Effector memory CD4-positive, alpha-beta T cell (primary cell): ENCODE data around the gene DDX41.

ENCODE experiments used
- DNase-seq, 3 donors: peaks; one replicate each; pipeline ENCODE4 v3.0.0-alpha.2; 2020
- H3K27ac ChIP-seq: 2 replicates; pipeline ENCODE4 v1.7.0; 2013; ENCODE audit warnings: mild to moderate bottlenecking, low read length, moderate library complexity; ENCODE audit not compliant: insufficient read depth, poor library complexity, severe bottlenecking
- H3K27me3 ChIP-seq: replicated peaks from 2 replicates; pipeline ENCODE4 v1.7.0; 2013; ENCODE audit warnings: mild to moderate bottlenecking, low read length; ENCODE audit not compliant: insufficient read depth, control insufficient read depth, poor library complexity, severe bottlenecking
- H3K36me3 ChIP-seq: 2 replicates; pipeline ENCODE4 v1.7.0; 2013; ENCODE audit warnings: mild to moderate bottlenecking, low read length, moderate library complexity; ENCODE audit not compliant: control insufficient read depth, insufficient read depth
- H3K4me1 ChIP-seq: 2 replicates; pipeline ENCODE4 v1.7.0; 2013; ENCODE audit warnings: low read length, mild to moderate bottlenecking; ENCODE audit not compliant: control insufficient read depth, insufficient read depth, poor library complexity, severe bottlenecking
- H3K4me3 ChIP-seq: 2 replicates; pipeline ENCODE4 v1.7.0; 2013; ENCODE audit warnings: low read length, low read depth, mild to moderate bottlenecking; ENCODE audit not compliant: insufficient read depth, poor library complexity, severe bottlenecking
- H3K9me3 ChIP-seq: 2 replicates; pipeline ENCODE4 v1.7.0; 2013; ENCODE audit warnings: mild to moderate bottlenecking, low read length, moderate library complexity; ENCODE audit not compliant: control insufficient read depth

DDX41 gene

GRCh38 chr5:177508221-177508611 is 8.5 kb downstream of the DDX41 start:
- Histone ChIP-seq H3K9me3 (no peaks in the 10 kb centered on the region), H3K4me3 (no peak overlapping the region), H3K27me3 (no peaks in the 10 kb centered on the region), H3K27ac (no peak overlapping the region), H3K4me1 (no peaks in the 10 kb centered on the region), H3K36me3 (peaks cover 30% of the 10 kb centered on the region)
- no peak for DNase-seq

GRCh38 chr5:177507596-177508220 is 9.1 kb downstream of the DDX41 start:
- H3K9me3 ChIP-seq, result no peaks in the 10 kb centered on the region
- no peak overlapping the region for H3K27ac ChIP-seq
- H3K27me3 ChIP-seq, result no peaks in the 10 kb centered on the region
- no peaks in the 10 kb centered on the region for H3K4me1 ChIP-seq
- no peak overlapping the region for H3K4me3 ChIP-seq
- peaks cover 25% of the 10 kb centered on the region for H3K36me3 ChIP-seq
- no peak for DNase-seq

DNA sequence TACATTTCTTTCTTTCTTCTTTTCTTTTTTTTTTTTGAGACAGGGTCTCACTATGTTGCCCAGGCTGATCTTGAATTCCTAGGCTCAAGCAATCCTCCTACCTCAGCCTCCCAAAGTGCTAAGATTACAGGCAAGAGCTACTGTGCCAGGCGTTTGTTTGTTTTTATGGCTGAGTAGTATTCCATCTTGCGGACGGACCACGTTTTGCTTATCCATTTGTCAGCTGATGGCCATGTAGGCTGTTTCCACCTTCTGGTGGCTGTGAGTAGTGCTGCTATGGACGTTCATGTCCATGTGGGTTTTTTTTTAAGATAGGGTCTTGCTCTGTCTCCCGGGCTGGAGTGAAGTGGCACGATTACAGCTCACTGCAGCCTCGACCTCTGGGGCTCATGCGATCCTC is 9.6 kb downstream of the DDX41 start:
- Histone ChIP-seq H3K27me3 (no peaks in the 10 kb centered on the region), H3K4me3 (no peak overlapping the region), H3K4me1 (no peaks in the 10 kb centered on the region), H3K27ac (no peak overlapping the region), H3K36me3 (peaks cover 20% of the 10 kb centered on the region), H3K9me3 (no peaks in the 10 kb centered on the region)
- no peak for DNase-seq

DNA sequence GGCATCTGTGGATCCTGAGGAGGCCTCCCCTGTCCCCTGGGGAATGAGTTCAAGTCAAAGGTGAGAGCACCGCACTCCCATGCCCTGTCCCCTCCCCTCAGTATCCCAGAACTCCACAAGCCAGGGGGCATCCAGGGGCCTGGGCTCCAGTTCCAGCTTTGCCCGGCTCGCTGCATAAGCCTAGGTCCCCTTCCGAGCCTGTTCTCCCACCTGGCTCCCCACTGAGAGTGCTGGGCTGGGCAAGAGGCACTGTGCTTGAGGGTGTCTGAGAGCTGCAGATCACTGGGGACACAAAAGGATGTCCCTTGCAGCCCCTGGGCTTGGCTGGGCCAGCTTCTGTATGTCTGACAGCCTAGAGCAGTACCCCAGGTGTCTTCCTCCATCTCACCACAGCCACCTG is 11.7 kb downstream of the DDX41 start:
- Histone ChIP-seq H3K27ac (no peak overlapping the region), H3K36me3 (no peaks in the 10 kb centered on the region), H3K9me3 (no peaks in the 10 kb centered on the region), H3K27me3 (no peaks in the 10 kb centered on the region), H3K4me3 (no peak overlapping the region), H3K4me1 (peaks cover 4% of the 10 kb centered on the region)
- no peak for DNase-seq

DNA sequence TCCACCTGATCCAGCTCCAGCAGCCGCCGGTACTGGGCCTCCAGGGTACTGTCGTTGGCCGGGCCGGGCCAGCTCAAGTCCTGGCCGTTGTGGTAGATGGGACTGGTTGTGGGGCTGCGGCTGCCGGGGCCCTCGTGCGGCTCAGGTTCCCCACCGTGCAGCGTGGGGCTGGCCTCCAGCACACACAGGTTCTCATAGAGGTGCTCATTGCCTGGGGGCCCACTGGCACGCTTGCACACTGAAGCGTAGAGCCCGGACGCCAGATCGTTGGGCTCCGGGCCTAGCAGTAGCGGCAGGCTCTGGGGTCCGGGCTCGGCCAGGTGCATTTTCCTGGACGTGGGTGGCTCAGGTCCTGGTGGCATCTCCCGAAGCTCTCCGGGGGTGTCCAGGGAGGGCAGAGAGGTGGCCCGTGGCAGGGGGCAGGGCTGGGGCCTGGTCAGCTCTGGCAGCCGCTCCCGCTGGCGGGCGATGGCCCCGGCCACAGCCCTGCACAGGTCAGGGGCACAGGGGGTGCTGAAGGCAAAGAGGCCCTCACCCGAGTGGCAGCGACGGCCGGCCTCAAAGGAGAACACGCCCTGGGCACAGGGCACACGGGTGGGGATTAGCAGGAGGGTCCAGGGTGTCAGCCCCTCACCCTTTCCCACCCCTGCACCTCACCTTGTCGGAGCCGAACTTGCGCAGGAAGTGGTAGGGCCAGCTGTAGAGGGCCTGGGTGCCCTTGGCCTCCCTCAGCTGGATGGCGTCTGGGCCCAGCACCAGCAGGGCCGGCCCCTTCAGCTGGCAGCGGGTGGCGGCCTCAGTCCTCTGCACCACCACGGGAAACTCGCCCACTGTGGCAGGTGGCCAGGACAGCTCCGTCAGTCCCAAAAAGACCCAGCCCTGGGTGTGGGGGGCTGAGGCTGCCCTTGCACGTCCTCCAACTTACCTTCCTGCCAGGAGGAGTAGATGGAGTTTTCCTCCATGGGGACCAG is 12.4 kb downstream of the DDX41 start:
- Histone ChIP-seq H3K36me3 (no peaks in the 10 kb centered on the region), H3K27me3 (no peaks in the 10 kb centered on the region), H3K4me1 (peaks cover 4% of the 10 kb centered on the region), H3K4me3 (no peak overlapping the region), H3K9me3 (no peaks in the 10 kb centered on the region), H3K27ac (no peak overlapping the region)
- DNase-seq, result no peak

DNA sequence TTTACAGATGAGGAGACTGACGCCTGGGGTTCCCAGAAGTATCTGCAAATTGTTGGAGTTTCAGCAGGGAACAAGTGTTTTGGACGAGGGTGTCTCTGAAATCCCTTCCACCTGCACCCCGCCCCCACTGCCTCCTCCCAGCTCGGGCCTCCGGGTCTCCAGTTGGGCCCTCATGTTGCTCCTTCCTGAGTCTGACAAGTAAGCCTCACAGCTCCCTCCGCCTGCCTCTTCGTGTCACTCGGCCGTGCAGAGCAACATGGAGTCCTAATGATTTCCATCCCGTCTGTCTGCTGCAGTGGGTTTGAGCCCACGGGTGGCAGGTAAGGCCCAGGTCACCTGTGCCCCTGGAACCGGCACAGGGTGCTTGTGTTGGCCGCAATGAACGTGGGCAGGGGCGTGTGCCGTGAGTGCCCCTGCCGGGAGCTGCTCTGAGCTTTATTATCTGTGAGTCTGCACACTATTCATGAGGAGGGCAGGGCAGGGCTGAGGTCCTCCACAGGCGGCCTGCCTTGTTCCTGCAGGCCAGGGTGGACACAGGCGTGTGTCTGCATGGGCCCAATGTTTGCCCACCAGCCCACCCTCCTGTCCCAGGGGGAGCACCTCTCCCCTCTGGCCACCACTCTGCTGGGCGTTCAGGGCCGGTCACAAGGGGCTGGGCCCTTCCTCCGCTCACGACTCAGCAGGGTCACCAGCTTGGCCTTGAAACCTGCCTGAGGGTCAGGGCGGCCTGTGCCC is 13.2 kb downstream of the DDX41 start:
- H3K9me3 ChIP-seq, result no peaks in the 10 kb centered on the region

DNA sequence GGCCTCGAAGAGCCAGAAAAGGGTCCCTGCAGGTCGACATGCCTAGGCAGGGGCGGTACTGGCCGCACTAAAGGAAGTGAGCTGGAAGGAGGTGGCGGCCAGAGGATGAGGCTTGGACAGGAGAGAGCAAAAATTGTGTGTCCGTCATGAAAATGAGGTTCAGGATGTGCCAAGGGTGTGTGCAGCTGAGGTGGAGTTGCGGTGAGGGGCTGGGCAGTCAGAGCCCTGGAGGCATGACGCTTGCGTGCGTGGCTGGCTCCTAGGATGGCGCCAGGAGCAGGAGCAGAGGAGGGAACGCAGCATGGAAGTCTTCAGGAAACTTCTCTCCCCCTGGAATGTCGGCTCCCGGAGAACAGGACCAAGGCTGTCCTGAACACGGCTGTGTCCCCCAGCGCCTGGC is 13.9 kb downstream of the DDX41 start:
- H3K27ac ChIP-seq, result no peak overlapping the region
- H3K27me3 ChIP-seq, result no peaks in the 10 kb centered on the region
- H3K4me1 ChIP-seq, result peaks cover 9% of the 10 kb centered on the region
- DNase-seq, result no peak
- H3K4me3 ChIP-seq, result no peak overlapping the region
- H3K36me3 ChIP-seq, result no peaks in the 10 kb centered on the region
- no peaks in the 10 kb centered on the region for H3K9me3 ChIP-seq

More for the DNA sequence above, 13.2 kb downstream of the DDX41 start:
- peaks cover 4% of the 10 kb centered on the region for H3K4me1 ChIP-seq
- no peak for DNase-seq
- H3K27me3 ChIP-seq, result no peaks in the 10 kb centered on the region
- no peak overlapping the region for H3K4me3 ChIP-seq
- H3K27ac ChIP-seq, result no peak overlapping the region
- H3K36me3 ChIP-seq, result no peaks in the 10 kb centered on the region

GRCh38 chr5:177501874-177502678 is 14.7 kb downstream of the DDX41 start:
- H3K4me3 ChIP-seq, result no peak overlapping the region
- no peaks in the 10 kb centered on the region for H3K36me3 ChIP-seq
- H3K9me3 ChIP-seq, result no peaks in the 10 kb centered on the region
- H3K4me1 ChIP-seq, result peaks cover 16% of the 10 kb centered on the region
- no peak for DNase-seq
- H3K27ac ChIP-seq, result no peak overlapping the region
- H3K27me3 ChIP-seq, result no peaks in the 10 kb centered on the region

- peak; percentile 60 to 76 (median 69) for DNase-seq
- Histone ChIP-seq H3K27ac (no peak overlapping the region), H3K27me3 (no peaks in the 10 kb centered on the region), H3K36me3 (no peaks in the 10 kb centered on the region), H3K9me3 (no peaks in the 10 kb centered on the region), H3K4me1 (peaks cover 22% of the 10 kb centered on the region), H3K4me3 (no peak overlapping the region)
Measured at GRCh38 chr5:177500685-177501522, 15.9 kb downstream of the DDX41 start.
